ENCODE measurements around the gene FAM43A.

The FAM43A gene

GRCh38 chr3:194685718-194686413, at the start of gene FAM43A:
Gene FAM43A, plus strand, starts transcription at chr3:194685883. Its CDS starts 944 bp downstream, at chr3:194686827.
- DNase-seq: peak; percentile 87

GRCh38 chr3:194637066-194637465, 48.6 kb upstream of the FAM43A start:
- DNase-seq: no peak

GRCh38 chr3:194637541-194638400, 47.9 kb upstream of the FAM43A start:
- DNase-seq: no peak

GRCh38 chr3:194638991-194639605, 46.6 kb upstream of the FAM43A start:
- DNase-seq: no peak

- no peak for DNase-seq
These were observed 44.9 kb upstream of the FAM43A start for GRCh38 chr3:194640829-194641228.

- no peak for DNase-seq
These were observed 42.9 kb upstream of the FAM43A start for GRCh38 chr3:194642769-194643168.

- DNase-seq: no peak
These were observed 37.9 kb upstream of the FAM43A start for GRCh38 chr3:194647747-194648146.

- no peak for DNase-seq
These were observed 31.2 kb upstream of the FAM43A start for GRCh38 chr3:194654443-194654842.

- no peak for DNase-seq
These were observed 28.2 kb upstream of the FAM43A start for GRCh38 chr3:194657439-194657838.

GRCh38 chr3:194658477-194659242, 27.0 kb upstream of the FAM43A start:
- DNase-seq: no peak

- no peak for DNase-seq
These were observed 25.9 kb upstream of the FAM43A start for GRCh38 chr3:194659778-194660177.

GRCh38 chr3:194661374-194661773, 24.3 kb upstream of the FAM43A start:
- DNase-seq: no peak

GRCh38 chr3:194661946-194662345, 23.7 kb upstream of the FAM43A start:
- no peak for DNase-seq

- no peak for DNase-seq
These were observed 20.8 kb upstream of the FAM43A start for GRCh38 chr3:194664857-194665256.

GRCh38 chr3:194667363-194667762, 18.3 kb upstream of the FAM43A start:
- no peak for DNase-seq

GRCh38 chr3:194671511-194671899, 14.2 kb upstream of the FAM43A start:
- no peak for DNase-seq

GRCh38 chr3:194671900-194672808, 13.5 kb upstream of the FAM43A start, which contains the start of gene LSG1:
Gene LSG1, minus strand, starts transcription at chr3:194672191. Its CDS starts 29 bp downstream, at chr3:194672162.
- DNase-seq: peak; percentile 94

GRCh38 chr3:194672876-194673275, 12.8 kb upstream of the FAM43A start:
- no peak for DNase-seq

- DNase-seq: no peak
These were observed 11.9 kb upstream of the FAM43A start for GRCh38 chr3:194673761-194674160.

- DNase-seq: no peak
These were observed 10.5 kb upstream of the FAM43A start for GRCh38 chr3:194675081-194675640.

GRCh38 chr3:194675680-194676079, 10.0 kb upstream of the FAM43A start:
- no peak for DNase-seq
